GM12872 (cell line): ENCODE data around the gene NFKBIE.

Experiments used
- TF ChIP-seq, protein P1 (sequence below): IDR thresholded peaks from 3 replicates; pipeline ENCODE4 v1.5.1; 2011; ENCODE audit warnings: low read depth, mild to moderate bottlenecking, low read length, moderate library complexity; ENCODE audit not compliant: insufficient read depth

Gene NFKBIE

DNA sequence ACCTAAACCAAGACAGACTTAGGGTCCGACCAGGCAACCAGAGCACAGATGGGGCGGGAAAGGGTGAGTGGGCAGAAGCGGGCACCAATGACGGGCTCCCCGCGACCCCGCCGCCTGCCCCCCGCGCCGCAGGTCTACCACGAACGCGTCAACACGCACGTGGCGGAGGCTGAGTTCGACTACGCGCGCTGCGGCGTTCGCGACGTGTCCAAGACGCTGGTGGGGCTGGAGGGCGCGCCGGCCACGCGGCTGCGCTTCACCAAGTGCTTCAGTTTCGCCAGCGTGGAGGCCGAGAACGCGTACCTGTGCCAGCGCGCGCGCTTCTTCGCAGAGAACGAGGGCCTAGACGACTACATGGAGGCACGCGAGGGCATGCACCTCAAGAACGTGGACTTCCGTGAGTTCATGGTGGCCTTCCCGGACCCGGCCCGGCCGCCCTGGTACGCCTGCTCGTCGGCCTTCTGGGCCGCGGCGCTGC is 10.0 kb upstream of the NFKBIE start:
- TF ChIP-seq, protein P1, sequence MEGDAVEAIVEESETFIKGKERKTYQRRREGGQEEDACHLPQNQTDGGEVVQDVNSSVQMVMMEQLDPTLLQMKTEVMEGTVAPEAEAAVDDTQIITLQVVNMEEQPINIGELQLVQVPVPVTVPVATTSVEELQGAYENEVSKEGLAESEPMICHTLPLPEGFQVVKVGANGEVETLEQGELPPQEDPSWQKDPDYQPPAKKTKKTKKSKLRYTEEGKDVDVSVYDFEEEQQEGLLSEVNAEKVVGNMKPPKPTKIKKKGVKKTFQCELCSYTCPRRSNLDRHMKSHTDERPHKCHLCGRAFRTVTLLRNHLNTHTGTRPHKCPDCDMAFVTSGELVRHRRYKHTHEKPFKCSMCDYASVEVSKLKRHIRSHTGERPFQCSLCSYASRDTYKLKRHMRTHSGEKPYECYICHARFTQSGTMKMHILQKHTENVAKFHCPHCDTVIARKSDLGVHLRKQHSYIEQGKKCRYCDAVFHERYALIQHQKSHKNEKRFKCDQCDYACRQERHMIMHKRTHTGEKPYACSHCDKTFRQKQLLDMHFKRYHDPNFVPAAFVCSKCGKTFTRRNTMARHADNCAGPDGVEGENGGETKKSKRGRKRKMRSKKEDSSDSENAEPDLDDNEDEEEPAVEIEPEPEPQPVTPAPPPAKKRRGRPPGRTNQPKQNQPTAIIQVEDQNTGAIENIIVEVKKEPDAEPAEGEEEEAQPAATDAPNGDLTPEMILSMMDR, result no peak

DNA sequence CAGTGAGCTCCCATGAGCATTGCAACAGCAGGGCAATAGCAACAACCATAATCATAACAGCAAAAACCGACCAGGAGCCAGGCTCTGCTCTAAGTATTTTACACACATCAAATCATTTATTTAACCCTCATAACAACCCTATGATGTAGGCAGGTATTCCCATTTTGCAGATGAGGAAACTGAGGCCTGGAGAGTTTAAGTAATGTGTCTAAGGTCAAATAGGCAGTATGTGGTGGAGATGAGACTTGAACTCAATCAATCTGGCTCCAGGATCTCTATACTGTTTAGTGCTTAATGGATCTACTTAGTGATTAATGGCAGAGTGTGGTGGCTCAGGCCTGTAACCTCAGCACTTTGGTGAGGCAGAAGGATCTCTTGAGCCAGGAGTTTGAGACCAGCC is 8.3 kb upstream of the NFKBIE start:
- TF ChIP-seq, protein P1, result no peak

GRCh38 chr6:44272999-44273566 is 7.7 kb upstream of the NFKBIE start:
- TF ChIP-seq, protein P1, result no peak

- TF ChIP-seq, protein P1, result no peak
These were observed 7.2 kb upstream of the NFKBIE start for GRCh38 chr6:44272529-44272928.

- TF ChIP-seq, protein P1, result no peak
These were observed 6.6 kb upstream of the NFKBIE start for GRCh38 chr6:44271914-44272313.

- TF ChIP-seq, protein P1, result no peak
These were observed 6.0 kb upstream of the NFKBIE start for GRCh38 chr6:44271406-44271723.

DNA sequence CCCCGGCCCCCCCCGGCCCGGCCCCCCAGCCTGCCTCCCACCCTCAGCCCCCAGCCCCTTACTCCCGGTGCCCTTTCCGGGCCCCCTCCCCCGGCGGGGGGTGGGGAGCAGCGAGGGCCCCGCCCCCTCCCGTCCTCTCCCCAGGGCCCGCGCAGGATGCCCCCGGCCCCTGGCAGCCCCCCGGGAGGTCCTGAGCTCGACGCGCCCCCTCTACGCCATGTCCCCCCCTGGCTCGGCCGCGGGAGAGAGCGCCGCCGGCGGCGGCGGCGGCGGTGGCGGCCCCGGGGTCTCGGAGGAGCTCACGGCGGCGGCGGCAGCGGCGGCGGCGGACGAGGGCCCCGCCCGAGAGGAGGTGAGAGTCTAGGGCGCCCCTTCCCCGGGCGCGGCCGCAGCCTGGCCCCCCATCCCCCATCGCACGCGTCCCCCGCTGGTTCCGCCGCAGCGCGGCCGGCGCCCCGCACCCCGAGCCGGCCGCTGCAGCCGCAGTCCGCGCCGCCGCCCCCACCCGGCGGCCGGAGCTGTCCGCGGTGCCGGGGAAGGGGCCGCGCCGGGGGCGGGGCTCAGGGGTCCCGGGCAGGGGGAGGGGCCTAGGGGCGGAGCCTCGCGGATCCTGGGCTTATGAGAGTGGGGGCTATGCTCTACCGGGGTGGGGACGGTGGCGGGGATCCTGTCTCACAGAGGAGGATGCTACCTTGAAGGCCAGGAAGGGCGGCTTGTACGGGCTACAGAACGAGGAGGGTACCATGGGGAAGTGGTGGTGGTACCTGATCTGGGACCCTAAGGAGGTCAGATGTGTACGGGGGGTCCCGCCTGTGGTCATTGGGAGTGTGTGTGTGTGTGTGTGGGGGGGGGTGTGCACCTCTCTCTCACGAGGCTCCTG is 5.4 kb upstream of the NFKBIE start:
- TF ChIP-seq, protein P1, result no peak
